GM12878 (cell line): ENCODE measurements around the gene TM9SF2.

Experiments
- ATF7 ChIP-seq: fragments of 450-650 bp; IDR thresholded peaks from 2 replicates; pipeline ENCODE4 v1.6.1; 2016; ENCODE audit warnings: low read depth, mild to moderate bottlenecking
- HDAC6 ChIP-seq: fragments of 200-600 bp; sonication (generic); IDR thresholded peaks from one replicate; pipeline ENCODE4 v1.8.0; 2017; ENCODE audit warnings: antibody characterized with exemption; ENCODE audit not compliant: unreplicated experiment
- POLR2AphosphoS5 ChIP-seq: IDR thresholded peaks from 2 replicates; pipeline ENCODE4 v1.6.1; 2011; ENCODE audit warnings: mild to moderate bottlenecking, low read length, inconsistent platforms
- SIN3A ChIP-seq: IDR thresholded peaks from 2 replicates; pipeline ENCODE4 v1.6.1; 2012; ENCODE audit warnings: low read depth, low read length, improper control_type of control experiment
- TCF7 ChIP-seq: IDR thresholded peaks from 2 replicates; pipeline ENCODE4 v1.6.1; 2014; ENCODE audit warnings: antibody characterized with exemption, borderline replicate concordance
- ZBTB33 ChIP-seq: fragments of 450-650 bp; IDR thresholded peaks from 2 replicates; pipeline ENCODE4 v1.6.1; 2017; ENCODE audit warnings: mild to moderate bottlenecking
- TF ChIP-seq, protein P1 (sequence below), 3 experiments: IDR thresholded peaks in 2 of 3; conservative IDR thresholded peaks in 1 of 3; 2 replicates each; pipeline ENCODE4 v1.5.1; 2011; ENCODE audit warnings: low read depth in 3 of 3, low read length in 3 of 3, mild to moderate bottlenecking in 3 of 3, control low read depth in 2 of 3, moderate library complexity in 2 of 3, inconsistent platforms in 1 of 3, mixed read lengths in 1 of 3; ENCODE audit not compliant: control insufficient read depth in 2 of 3, insufficient read depth in 1 of 3; ENCODE audit errors: extremely low read depth in 1 of 3
- TF ChIP-seq, protein P2 (sequence below): IDR thresholded peaks from 2 replicates; pipeline ENCODE4 v1.6.1; 2011; ENCODE audit warnings: low read depth, low read length, improper control_type of control experiment, borderline replicate concordance

DNA sequence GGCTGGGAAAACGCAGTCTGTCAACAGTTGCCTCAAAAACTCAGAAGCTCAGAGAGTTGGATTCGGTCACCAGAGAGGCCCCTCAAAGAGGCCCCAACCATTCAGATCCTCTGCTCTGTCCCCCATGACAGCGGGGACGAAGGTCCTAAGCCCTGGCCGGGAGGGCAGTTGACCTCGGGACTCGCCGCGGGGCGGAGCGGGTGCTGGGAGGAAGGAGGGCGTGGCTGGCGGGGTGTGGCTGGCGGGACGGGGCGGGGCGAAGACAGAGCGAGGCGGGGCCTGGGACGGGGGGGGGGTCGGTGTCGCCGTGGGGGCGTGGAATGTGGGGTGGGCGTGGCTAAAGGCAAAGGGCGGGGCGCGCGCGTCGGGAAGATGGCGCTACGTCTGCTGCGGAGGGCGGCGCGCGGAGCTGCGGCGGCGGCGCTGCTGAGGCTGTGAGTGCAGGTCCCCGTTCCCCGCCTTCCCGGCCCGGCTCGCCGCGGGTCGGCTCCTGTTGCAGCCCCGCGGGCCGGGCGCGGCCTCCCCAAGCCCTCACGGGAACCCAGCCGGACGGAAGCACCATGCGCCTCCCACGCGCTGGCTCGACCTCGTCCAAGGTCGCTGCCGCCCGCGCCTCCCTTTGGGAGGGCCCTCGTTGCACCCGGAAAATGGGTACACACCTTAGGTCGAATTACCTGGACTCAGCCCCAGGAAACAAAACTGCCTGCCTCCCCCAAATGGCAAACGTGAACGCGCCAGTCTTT lies 105.2 kb downstream of the TM9SF2 start, which contains the start of gene CLYBL:
- TF ChIP-seq HDAC6 (no peak), ZBTB33 (no peak), SIN3A (no peak), ATF7 (no peak), POLR2AphosphoS5 (peak; percentile 74), TCF7 (no peak)
- TF ChIP-seq, protein P1, sequence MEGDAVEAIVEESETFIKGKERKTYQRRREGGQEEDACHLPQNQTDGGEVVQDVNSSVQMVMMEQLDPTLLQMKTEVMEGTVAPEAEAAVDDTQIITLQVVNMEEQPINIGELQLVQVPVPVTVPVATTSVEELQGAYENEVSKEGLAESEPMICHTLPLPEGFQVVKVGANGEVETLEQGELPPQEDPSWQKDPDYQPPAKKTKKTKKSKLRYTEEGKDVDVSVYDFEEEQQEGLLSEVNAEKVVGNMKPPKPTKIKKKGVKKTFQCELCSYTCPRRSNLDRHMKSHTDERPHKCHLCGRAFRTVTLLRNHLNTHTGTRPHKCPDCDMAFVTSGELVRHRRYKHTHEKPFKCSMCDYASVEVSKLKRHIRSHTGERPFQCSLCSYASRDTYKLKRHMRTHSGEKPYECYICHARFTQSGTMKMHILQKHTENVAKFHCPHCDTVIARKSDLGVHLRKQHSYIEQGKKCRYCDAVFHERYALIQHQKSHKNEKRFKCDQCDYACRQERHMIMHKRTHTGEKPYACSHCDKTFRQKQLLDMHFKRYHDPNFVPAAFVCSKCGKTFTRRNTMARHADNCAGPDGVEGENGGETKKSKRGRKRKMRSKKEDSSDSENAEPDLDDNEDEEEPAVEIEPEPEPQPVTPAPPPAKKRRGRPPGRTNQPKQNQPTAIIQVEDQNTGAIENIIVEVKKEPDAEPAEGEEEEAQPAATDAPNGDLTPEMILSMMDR (IDR thresholded peaks at IDR 0.05 in 2 of 3, conservative IDR thresholded peaks at IDR 0.05 in 1 of 3; ENCODE audit: control insufficient read depth in 2 of 3, extremely low read depth in 1 of 3, insufficient read depth in 1 of 3, low read depth in 3 of 3, low read length in 3 of 3) = no peak
- TF ChIP-seq, protein P2, sequence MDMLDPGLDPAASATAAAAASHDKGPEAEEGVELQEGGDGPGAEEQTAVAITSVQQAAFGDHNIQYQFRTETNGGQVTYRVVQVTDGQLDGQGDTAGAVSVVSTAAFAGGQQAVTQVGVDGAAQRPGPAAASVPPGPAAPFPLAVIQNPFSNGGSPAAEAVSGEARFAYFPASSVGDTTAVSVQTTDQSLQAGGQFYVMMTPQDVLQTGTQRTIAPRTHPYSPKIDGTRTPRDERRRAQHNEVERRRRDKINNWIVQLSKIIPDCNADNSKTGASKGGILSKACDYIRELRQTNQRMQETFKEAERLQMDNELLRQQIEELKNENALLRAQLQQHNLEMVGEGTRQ = no peak
